ENCODE measurements around the gene FAM83E.

The FAM83E gene

DNA sequence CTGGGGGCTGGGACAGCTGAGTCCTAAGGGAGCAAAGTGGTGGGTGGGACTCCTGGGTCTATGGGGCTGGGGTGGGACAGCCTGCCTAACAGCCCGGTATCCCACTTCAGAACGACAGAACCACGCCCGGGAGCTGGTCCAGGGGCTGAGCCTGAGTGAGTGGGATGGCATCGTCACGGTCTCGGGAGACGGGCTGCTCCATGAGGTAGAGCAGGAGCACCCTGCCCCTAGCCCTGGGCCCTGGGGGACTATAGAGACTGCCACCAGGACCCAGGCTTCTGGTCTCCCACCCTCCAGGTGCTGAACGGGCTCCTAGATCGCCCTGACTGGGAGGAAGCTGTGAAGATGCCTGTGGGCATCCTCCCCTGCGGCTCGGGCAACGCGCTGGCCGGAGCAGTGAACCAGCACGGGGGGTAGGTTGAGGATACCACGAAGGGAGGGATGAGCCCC, 13.0 kb upstream of the FAM83E start:
- DNase-seq, result no peak

DNA sequence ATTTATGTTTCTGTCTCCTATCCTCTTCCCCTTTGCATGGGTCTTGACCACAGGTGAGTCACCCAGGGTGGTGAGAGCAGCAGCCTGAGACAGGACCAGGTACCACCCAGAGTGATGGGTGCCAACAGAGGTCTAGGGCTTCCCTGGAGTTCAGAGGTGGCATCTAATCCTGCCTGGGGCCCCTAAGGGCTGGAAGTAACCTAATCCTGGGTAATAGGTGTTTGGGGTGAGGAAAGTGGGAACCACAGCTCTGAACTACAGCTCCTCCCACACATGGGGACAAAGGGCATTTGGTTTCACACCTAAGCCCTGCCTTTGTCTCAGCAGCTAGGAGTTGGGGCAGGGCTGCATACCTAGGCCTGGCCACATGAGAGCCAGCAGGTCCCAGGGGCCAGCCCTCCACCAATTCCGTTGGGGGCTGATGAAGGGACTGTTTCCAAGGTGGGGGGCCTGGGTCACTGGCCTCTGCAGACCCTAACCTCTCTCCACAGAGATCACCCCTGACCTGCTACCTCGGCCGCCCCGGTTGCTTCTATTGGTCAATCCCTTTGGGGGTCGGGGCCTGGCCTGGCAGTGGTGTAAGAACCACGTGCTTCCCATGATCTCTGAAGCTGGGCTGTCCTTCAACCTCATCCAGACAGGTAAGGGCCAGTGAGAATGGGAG, 12.5 kb upstream of the FAM83E start:
- DNase-seq, result no peak

DNA sequence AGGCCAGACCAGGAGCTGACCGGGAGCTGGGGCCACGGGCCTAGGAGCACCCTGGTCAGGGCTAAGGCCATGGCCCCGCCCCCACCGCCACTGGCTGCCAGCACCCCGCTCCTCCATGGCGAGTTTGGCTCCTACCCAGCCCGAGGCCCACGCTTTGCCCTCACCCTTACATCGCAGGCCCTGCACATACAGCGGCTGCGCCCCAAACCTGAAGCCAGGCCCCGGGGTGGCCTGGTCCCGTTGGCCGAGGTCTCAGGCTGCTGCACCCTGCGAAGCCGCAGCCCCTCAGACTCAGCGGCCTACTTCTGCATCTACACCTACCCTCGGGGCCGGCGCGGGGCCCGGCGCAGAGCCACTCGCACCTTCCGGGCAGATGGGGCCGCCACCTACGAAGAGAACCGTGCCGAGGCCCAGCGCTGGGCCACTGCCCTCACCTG, 11.0 kb upstream of the FAM83E start:
- no peak for DNase-seq

DNA sequence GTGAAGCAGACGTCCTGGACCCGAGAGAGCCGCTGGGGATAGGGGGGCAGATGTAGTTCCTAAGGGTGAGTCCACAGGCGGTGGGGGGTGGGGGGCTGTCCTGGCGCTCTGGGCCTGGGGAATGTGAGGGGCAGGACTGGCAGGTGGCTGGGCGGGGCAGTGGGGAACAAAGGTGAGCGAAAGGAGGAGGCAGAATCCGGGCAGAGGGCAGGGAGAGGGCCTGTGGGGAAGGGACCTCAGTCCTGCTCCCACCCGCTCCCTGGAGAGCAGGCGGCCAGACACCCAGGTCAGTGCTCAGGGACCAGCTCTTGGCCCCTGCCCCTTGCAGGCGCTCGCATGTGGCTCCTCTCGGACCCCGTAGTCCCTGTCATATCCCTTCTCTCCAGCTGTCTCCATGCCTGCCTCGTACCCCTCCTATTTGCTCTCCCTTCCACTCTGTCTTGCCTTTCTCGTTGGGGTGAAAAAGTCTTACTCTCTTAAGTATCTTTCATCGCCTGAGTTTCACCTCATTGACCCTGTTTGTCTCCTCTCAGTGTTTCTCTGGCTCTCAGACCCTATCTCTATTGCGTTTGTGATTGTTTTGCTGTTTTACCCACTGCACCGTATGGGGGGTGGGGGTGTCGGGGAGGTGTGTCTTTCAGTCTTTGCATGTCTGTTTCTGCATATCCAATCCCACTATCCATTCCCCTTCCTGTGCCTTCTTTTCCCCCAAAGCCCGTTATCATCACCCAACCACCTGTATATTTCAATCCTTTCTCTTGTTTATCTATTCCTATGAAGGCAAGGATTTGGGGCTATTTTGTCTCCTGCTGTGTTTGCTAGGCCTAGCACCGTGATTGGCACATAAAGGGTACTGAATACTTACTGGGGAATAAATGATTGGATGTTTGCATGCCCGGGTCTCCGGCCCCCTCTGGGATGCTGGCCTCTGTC, 10.2 kb upstream of the FAM83E start:
- DNase-seq, result no peak

DNA sequence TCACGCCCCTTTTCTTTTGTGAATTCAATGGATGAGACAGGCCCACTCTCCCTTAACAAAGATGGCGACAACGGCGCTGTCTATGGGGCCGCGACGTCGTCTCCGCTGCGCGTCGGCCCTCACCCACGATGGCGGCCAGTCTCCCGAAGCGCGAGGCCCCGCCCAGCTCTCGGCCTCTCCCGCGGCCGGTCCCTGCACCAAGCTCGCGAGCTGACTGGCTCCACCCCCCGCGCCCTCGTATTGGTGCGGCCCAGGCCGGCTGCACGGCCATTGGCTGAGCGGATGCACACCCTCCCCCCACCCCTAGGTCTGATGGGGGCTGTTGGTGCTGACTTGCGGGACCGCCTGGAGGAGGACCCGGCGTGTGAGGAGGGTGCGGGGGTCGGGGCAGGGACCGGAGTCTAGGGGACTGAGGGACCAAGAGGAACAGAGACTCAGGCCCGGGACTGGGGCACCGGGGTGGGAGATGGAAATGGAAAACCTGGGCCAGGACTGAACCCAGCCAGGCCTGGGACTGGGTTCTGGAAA, 9.3 kb upstream of the FAM83E start:
- peak; percentile 98 for DNase-seq

DNA sequence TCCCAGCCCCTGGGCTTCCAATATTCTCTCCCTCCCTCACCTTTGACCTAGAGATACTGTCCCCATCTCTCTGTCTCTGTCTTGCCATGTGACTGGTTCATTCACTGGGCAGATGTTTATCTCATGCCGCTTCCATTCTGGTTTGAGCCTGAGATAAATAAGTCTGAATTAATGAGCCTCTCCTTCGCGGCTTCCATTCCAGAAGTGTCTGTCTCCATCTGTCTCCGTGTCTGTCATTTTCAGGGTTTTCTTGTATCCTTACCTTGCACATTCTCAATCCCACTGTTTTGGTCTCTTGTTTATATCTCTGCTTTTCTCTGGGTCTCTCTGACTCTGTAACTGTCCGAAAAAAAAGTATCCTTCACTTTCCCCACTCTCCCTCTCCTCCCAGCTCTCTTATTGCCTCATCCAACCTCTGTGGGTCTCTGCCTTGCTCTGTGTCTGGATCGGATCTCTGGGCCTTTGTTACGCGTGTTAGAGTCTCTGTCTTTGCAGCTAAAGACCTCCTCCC, 8.7 kb upstream of the FAM83E start:
- DNase-seq, result no peak

DNA sequence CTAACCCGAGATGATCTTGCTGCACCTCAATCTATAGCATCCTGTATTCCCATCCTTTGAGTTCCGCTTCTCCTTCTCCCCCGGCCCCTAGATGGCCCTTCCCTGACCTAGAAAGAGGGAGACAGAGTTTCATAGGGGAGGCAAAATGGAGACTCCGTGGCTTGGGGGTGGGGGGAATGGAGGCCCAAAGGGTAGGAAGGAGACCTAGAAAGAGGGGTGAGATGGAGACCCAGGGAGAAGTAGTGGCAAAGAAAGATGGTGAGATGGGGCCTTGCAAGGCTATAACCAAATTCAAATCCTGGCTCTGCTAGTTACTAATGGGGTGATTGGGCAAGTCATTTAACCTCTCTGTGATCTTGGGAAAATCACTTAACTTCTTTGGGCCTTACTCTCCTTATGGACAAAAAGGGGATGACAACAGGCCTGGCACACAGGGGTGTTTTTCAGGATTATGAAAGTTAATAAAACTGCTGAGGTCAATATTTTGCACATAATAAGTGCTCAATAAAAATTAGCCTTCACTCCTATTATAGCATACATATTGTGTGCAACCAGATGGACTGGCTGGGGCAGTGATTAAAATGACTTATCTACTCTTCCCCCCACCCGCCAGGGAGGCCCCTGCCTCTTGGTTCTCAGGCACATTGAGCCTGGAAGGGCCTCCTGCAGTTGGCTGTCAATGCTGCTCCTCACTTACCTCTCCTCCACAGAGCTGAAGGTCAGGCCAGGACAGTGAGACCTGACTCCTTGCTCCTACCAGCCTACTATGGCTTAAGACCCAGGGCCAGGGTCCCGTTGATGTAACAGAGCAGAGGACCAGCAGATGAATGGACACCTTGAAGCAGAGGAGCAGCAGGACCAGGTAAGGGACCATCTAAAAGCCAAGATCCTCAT, 5.1 kb upstream of the FAM83E start:
- DNase-seq, result no peak

DNA sequence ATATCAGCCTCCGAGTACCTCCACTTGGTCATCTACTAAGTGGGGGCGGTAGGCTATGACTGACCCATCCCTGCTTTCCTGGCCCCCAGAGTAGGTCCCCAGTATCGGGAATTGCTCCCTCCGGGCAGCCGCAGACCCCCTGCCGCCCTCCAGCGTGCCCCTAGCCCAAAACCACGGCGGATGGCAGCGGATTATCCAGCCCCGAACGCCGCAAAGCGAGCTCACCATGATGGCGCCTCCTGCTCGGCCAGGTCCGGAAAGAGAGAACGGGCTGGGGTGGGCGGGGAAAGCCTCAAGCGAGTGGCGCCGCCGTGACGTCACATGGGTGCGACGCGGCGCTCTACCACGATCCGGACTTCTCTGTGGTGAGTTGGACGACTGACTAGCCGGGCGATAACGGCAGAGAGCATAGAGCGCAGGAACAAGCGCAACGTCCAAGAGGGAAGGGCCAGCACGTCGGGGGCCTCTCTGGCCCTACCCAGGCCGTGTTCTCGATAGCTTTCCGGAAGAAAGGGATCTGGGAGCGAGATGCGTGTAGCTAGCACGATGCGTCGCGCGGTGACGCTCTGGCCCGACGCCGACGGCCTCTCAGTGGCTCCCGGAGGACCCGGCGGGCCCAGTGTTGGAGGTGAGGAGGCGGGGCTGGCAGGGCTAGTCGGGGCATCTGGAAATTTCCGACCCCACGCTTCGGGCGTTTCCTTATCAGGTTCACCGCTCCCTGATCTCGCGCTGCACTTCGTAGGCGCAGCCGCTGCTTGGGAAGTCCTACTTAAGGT, 4.2 kb upstream of the FAM83E start, which contains the start of the genes RPL18 and SPHK2:
Gene RPL18 (minus strand): TSS at position 263 of the 776 bp plus-strand sequence. CDS start 35 bp downstream, at position 228.
Gene SPHK2 (plus strand): TSS at position 591 of the 776 bp plus-strand sequence. CDS start 1,009 bp downstream, outside the sequence.
- peak; percentile 100 for DNase-seq

DNA sequence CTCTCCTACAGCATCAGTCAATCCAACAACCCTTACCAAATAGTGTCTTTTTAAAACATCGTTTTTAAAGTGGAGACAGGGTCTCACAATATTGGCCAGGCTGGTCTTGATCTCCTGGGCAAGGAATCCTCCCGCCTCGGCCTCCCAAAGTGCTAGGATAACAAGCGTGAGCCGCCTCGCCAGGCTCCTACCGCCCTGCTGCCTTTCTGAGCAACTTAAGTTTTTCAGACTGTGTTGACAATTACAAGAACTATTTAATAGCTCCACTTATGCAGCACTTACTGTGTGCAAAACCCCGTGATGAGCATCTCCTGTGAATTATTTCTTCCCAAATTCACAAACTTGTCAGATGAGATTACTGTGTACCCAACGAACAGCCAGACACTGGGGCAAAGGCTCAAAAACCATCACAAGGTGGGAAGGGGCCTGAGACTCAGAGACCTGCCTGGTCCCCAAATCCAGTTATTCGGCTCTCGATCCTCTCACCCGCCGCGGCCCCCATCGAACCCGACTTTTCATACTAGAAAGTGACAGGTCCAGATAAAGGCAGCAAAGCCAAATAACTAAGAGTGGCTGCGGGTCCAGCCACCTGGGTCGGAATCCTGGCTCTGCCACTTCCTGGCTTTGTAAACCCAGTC, 3.5 kb upstream of the FAM83E start:
- no peak for DNase-seq

DNA sequence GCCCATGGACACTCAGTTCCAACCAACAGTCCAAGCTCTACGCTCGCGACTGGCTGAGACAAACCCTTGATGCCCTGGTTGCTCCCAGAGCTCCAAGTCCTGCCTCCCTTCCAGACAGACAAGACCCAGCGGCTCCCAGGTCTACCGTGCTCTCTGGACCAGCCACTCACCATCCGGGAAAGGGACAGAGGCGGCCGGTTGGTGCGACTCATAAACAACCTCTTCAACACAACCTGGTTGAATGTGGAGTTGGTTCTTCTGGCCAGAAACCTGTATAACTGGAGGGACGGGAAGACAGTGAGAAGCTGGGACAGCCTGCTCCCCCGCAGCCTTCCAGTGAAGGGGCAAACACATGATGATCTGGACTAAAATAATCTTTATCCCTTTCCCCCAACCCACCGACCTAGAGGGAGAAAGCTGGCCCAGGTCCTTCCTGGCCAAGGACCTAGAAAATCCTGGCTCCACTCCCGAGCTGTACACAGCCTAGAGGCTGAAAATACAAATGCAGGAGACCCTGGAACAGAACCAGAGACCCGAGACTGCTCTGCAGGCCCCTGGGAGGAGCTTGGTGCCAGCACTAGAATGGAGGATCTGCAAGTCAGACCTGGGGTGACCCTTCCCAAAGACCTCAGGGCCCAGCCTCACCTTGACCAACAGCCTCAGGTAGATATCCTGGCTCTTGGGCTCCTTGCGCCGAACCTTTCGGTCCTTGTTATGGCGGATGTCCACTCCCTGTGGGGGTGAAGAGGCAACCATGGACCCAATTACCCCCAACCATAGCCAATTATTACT, 2.5 kb upstream of the FAM83E start:
- no peak for DNase-seq

DNA sequence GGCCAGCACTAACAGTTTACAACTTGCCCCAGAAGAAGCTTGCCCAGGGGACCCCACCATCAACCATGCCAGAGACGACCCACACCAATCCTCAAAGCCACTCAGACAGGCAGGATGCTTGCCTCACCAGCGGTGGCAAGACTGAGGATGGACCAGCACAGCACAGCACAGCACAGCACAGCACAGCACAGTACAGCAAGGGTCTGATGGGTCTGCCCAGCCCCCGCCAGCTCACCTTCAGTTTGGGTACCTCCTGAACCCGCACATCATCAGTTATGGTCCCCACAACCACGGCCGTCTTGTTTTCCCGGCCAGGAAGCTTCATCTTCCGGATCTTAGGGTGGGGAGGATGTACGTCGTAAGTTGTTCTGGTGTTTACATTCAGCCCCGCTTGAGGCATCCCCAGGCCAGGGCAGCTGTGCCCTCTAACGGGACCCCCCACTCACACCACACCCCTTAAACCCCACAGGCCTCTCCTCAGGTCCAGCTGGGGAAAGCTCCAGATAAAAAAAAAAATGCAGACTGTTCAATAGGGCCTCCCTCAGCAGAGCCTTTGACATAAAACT, 1.7 kb upstream of the FAM83E start:
- DNase-seq, result no peak

DNA sequence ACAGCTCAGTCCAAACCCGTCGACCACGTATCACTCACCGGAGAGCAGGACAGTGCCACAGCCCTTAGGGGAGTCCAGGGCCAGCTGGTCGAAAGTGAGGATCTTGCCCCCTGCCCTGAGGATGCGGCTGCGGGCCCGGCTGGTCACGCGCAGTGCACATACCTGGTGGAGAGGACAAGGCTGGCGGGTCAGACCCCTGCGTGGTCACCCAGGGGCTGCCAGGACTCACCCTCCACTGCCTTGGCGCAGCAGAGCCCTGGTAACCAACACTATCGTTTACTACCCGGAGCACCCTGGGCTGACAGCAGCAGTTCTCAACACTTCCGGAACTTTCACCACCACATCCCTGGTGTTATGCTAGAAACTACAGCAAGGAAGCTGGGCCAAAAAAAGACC, 1.2 kb upstream of the FAM83E start:
- DNase-seq, result no peak

DNA sequence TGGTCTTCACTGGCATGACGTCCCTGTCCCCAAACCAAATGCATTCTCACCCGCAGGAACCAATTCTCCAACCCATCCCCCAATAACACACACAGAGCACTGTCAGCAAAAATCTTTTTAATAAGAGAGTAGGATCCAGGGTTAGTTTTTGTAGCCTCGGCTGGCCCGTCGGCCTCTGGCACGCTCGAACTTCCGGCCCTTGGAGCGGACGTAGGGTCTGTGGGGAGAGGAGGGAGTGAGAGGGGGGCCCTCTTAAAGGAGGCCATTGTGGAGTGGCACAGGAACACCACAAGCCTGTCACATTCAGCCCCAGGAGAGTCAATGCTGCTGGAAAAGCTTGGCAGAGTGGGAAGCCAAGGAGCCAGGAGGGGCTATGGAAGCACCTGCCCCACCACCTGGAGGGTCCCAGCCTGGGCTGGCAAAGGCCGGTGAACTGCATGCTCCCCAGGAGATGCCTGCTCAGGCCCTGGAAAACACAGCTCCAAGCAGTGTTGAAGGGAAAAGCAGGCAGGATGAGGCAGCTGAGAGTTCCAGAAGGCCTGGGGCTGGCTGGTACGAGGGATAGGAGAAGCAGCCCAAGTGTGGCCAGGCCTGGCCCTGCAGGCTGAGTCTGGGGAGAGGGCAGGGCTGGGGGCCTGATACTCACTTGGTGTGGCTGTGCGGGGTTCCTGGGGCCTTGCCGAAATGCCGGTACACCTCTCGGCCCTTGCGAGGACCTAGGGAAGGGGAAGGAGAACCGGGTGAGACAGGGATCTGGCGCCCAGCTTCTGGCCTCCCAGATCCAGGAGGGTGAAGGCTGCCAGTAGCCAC, 560 bp upstream of the FAM83E start:
- no peak for DNase-seq

DNA sequence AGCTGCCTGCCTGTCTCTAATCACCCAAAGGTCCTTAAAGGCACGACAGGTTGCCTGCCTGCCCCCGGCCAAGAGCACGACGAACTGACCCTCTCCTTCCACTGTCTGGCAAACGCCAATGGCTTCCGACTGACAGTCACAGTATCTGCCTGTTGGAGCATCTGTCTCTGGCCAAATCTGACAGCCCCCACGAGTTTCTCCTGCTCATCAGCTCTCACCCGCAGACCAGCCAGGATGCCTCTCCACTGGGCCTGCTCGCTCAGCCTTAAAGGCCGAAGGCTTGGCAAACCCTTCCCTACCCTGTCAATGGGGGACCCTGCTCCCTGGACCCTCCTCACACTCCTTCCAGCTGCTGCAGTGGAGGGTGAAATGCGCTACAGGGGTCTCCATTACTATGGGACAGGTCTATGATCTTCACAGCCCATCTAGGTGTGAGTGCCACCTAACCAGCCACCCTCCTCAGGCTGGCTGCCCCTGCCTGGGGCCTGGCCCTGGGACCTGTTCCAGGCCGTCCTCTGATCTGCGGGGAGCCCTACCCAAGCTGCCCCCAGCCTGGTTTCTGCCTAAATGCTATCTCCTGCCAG, 932 bp downstream of the FAM83E start:
- no peak for DNase-seq

DNA sequence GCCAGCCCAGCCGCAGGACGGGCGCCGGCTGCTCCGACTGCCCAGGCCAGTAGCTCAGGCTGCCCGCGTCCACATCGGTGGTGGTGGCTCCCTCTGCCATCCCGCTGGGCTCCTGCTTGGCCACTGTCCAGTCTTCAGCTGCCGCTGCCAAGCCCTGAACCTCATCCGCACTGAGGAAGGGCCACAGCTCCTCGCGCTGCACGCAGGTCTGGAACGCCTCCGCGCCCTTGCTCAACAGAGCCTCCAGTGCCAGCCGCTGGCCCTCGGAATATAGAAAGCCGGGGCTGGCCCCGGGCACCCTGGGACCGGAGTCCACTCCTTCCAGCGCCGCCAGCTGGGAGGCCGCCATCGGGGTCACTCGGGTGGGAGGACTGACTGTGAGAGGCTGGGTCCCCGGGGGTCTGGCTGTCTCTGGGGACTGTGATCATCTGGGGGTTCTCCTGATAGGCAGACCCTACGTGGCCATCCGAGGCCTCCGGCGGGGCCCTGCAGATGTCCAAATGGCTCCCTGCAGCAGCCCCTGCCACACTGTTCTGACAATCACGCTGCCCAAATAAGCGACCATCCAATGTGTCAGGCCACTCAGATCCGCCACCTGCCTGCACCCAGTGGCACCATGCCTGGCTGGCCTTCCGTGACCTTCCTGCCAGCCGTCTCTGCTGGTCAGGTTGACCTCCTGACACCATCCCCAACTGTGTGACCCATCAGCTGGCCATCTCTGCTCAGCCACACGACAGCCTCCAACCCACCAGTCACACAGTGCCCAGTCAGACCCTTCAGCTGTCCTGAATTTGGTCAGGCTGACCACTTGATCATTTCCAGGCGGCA, 1.6 kb downstream of the FAM83E start:
- no peak for DNase-seq

DNA sequence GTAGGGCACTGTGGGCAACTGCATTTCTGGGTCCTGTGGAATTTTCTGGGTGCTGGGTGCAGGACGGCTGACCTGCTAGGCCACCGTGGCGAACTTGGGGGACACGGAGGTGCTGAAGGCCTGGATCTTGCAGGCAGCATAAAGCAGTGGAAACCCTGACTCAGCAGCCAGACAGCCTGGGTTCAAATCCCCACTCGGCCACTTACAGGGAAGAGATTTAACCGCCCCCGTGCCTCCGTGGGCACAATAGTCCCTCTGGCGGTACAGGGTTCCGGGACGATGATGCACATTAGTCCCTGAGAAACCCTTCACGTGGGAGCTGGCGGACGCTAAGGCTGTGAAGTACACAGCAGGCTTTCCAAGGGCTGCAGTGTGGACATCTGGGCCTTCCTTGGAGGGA, 3.0 kb downstream of the FAM83E start:
- DNase-seq, result no peak

DNA sequence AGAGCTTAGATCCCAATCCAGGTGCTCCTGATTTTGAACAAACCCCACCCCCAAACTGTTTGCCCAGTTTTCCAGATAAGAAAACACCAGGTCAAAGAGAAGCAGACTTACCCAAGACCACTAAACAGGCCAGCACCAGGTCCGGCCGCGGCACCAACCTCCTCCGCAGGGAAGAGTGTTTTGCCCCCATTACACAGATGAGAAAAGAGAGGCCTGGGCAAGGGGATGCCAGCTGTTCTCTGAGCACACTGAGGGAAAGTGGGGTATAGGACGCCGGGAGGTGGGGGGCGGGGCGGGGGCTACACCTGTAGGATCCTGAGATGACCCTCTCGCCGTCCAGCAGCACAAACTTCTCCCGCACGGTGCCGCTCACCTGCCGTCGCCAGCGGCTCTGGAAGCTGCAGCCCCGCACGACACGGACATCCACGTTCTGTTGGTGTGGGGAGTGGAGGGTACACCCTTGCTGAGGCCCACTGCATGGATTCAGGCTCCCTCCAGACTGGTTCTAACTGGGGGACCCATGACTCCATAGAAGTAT, 5.2 kb downstream of the FAM83E start:
- no peak for DNase-seq

Data from NCI-H446 treated with DMSO at 0.1 percent for 48 hours (cell line).